ENCODE measurements around the gene GPD1L. TPM values are rescaled to one million over a fixed set of nuclear protein-coding genes. Genes with fewer than 3 reads are reported as not detected.
"Not testable (repeated sequence)": the region's sequence is repeated elsewhere in the genome, so short reads cannot be mapped to it uniquely, and the experiment has no call there.

Gene GPD1L
- total RNA-seq, 2 experiments from 2014 or later: 10.9 to 12.2 TPM

- Mint-ChIP-seq H3K9me3 (no peaks in the 10 kb centered on the region), H3K27ac (no peak overlapping the region), H3K27me3 (no peaks in the 10 kb centered on the region), H3K4me1 (ENCODE audit: low read depth) (peaks cover 63% of the 10 kb centered on the region), H3K4me3 (no peak overlapping the region), H3K36me3 (no peaks in the 10 kb centered on the region)
- ChIA-PET POLR2A (interaction anchor here (0.7 kb wide), 1 partner anchor 563 kb away, joined by 3 read pairs; no protein-coding TSS in a partner anchor), CTCF (no interaction called here)
- intact Hi-C loops (cut with micrococcal nuclease): no loop called here
- no peak for DNase-seq
Measured at GRCh38 chr3:32109256-32109655, 2.8 kb downstream of the GPD1L start.

DNA sequence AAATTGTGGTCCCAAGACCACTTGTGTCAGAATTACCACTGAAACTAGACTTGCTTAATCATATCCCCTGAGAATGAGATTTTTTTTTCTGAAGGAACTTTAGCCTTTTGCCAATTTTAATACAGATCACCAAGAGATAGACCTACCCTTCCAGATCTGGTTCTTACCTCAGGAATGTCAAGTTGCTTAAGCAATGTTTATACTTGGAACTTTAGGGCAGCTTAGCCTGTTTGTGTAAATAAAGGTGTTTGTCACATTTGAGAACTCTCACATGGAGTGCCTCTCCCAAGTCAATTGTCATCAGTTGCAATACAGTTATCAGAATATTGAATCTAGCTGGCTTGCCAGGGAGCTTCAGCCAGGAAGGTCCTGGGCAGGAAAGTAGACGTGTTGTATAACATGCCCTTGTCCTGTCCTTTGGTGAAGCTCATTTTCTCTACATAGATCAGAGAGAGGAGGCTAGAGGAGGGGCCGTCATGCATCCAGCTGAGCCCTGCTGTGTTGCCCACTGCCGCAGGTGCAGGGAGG is 3.9 kb downstream of the GPD1L start:
- no peak for DNase-seq
- Mint-ChIP-seq H3K4me1 (ENCODE audit: low read depth) (peaks cover 71% of the 10 kb centered on the region), H3K36me3 (peaks cover 6% of the 10 kb centered on the region), H3K9me3 (peaks cover 7% of the 10 kb centered on the region), H3K27ac (no peak overlapping the region), H3K4me3 (no peak overlapping the region), H3K27me3 (no peaks in the 10 kb centered on the region)
- CTCF ChIA-PET: interaction anchor here (0.8 kb wide), 1 partner anchor 91 kb away, joined by 4 read pairs; no protein-coding TSS in a partner anchor
- intact Hi-C loops (cut with micrococcal nuclease): loop anchor here (5.0 to 10.0 kb wide), 2 partner anchors 192 to 325 kb away; no protein-coding TSS in a partner anchor
- POLR2A ChIA-PET: no interaction called here

DNA sequence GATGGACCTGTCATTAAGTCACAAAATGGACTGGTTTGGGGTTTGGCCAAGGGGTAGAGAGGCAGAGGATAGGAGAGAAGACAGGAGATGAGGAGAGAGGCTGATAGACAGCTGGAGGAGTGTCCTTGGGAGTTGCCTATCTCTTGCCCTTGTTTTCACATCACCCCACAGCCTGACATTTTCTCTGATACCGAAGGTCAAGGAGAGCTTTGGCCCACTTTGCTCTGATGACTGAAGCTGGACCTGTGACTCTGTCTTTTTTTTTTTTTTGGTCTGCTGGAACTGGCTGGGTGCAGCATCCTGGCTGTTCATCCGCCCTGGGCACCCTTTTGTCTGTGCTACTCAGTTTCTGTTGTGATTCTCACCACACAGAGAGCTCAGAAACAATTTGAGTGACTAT is 5.1 kb downstream of the GPD1L start:
- H3K36me3 Mint-ChIP-seq: peaks cover 9% of the 10 kb centered on the region
- H3K9me3 Mint-ChIP-seq: peaks cover 8% of the 10 kb centered on the region
- H3K4me1 Mint-ChIP-seq (ENCODE audit: low read depth): peaks cover 69% of the 10 kb centered on the region
- intact Hi-C loops (cut with micrococcal nuclease): loop anchor here (5.0 to 10.0 kb wide), 2 partner anchors 191 to 323 kb away; no protein-coding TSS in a partner anchor
- no peak overlapping the region for H3K4me3 Mint-ChIP-seq
- no peak for DNase-seq
- no peak overlapping the region for H3K27ac Mint-ChIP-seq
- CTCF ChIA-PET: no interaction called here
- H3K27me3 Mint-ChIP-seq: no peaks in the 10 kb centered on the region
- POLR2A ChIA-PET: no interaction called here

DNA sequence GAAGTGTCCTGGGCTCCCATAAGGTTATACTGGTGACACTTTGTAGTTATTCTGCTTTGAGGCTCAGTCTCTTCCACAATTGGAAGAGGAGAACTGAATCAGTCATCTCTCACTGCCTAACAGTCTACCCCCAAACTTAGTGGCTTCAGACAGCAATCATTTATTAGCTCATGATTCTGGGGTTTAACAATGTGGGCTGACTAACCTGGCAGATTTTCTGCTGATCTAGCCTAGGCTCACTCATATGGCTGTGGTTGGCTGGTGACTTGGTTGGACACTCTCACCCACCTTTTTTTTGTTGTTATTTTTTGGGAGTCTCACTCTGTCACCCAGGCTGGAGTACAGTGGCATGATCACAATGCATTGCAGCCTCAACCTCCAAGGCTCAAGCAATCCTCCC is 7.1 kb downstream of the GPD1L start:
- Mint-ChIP-seq H3K27me3 (no peaks in the 10 kb centered on the region), H3K4me3 (peak overlapping the region; percentile 1), H3K4me1 (ENCODE audit: low read depth) (peaks cover 65% of the 10 kb centered on the region), H3K36me3 (peaks cover 9% of the 10 kb centered on the region), H3K9me3 (peaks cover 8% of the 10 kb centered on the region), H3K27ac (peak overlapping the region; percentile 90)
- ChIA-PET POLR2A (no interaction called here), CTCF (interaction anchor here (0.6 to 1.7 kb wide), 4 partner anchors 7 to 94 kb away, joined by 3 to 5 read pairs (median 4); partner anchors contain the start of gene GPD1L)
- intact Hi-C loops (cut with micrococcal nuclease): loop anchor here (1.0 to 10.0 kb wide), 3 partner anchors 189 to 341 kb away; no protein-coding TSS in a partner anchor
- peak; percentile 37 for DNase-seq

GRCh38 chr3:32113981-32114545 is 7.6 kb downstream of the GPD1L start:
- no peak for DNase-seq
- Mint-ChIP-seq H3K4me3 (peak overlapping the region; percentile 74), H3K27ac (peak overlapping the region; percentile 90), H3K9me3 (peaks cover 8% of the 10 kb centered on the region), H3K27me3 (no peaks in the 10 kb centered on the region), H3K4me1 (ENCODE audit: low read depth) (peaks cover 69% of the 10 kb centered on the region), H3K36me3 (peaks cover 9% of the 10 kb centered on the region)
- ChIA-PET POLR2A (interaction anchor here (1.3 kb wide), 1 partner anchor 125 kb away, joined by 3 read pairs; no protein-coding TSS in a partner anchor), CTCF (interaction anchor here (0.6 to 1.7 kb wide), 5 partner anchors 8 to 95 kb away, joined by 3 to 5 read pairs (median 3); partner anchors contain the start of gene GPD1L)
- intact Hi-C loops (cut with micrococcal nuclease): loop anchor here (1.0 to 10.0 kb wide), 8 partner anchors 8 to 1037 kb away; partner anchors contain the start of gene GPD1L

GRCh38 chr3:32114546-32115386 is 8.3 kb downstream of the GPD1L start:
- Mint-ChIP-seq H3K4me1 (ENCODE audit: low read depth) (peaks cover 69% of the 10 kb centered on the region), H3K4me3 (peak overlapping the region; percentile 74), H3K27ac (peak overlapping the region; percentile 90)
- not testable (repeated sequence) for H3K9me3 Mint-ChIP-seq, H3K36me3 Mint-ChIP-seq, H3K27me3 Mint-ChIP-seq
- intact Hi-C loops (cut with micrococcal nuclease): loop anchor here (1.0 to 10.0 kb wide), 7 partner anchors 8 to 1037 kb away; partner anchors contain the start of gene GPD1L
- POLR2A ChIA-PET: interaction anchor here (0.8 to 1.3 kb wide), 4 partner anchors 10 to 583 kb away, joined by 3 to 4 read pairs (median 4); no protein-coding TSS in a partner anchor
- CTCF ChIA-PET: interaction anchor here (0.6 to 1.7 kb wide), 5 partner anchors 9 to 199 kb away, joined by 3 to 5 read pairs (median 3); partner anchors contain the start of gene GPD1L
- DNase-seq: peak; percentile 79

GRCh38 chr3:32117320-32117719 is 10.9 kb downstream of the GPD1L start:
- Mint-ChIP-seq H3K4me3 (no peak overlapping the region), H3K27ac (no peak overlapping the region), H3K27me3 (no peaks in the 10 kb centered on the region), H3K36me3 (peaks cover 9% of the 10 kb centered on the region), H3K4me1 (ENCODE audit: low read depth) (peaks cover 54% of the 10 kb centered on the region), H3K9me3 (peaks cover 8% of the 10 kb centered on the region)
- intact Hi-C loops (cut with micrococcal nuclease): loop anchor here (10.0 kb wide), 1 partner anchor 317 kb away; no protein-coding TSS in a partner anchor
- CTCF ChIA-PET: no interaction called here
- POLR2A ChIA-PET: interaction anchor here (1.2 kb wide), 1 partner anchor 11 kb away, joined by 3 read pairs; the partner anchor contains the start of gene GPD1L
- DNase-seq: no peak

DNA sequence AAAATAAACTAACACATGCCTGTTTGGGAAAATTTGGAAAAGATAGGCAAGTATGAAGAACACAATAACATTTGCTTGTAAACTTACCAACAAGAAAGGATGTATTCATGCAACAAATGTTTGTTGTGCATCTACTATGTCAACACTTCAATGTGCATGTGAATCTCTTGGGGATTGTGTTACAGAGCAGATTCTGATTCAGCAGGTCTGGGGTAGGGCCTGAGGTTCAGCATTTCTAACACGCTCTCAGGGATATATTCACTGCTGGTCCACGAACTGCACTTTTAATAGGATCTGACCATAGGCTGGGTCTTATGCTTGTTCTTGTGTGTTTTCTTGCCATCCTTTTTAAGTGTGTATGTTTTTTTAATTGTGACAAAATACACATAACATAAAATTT is 11.8 kb downstream of the GPD1L start:
- H3K4me3 Mint-ChIP-seq: no peak overlapping the region
- no peaks in the 10 kb centered on the region for H3K27me3 Mint-ChIP-seq
- H3K27ac Mint-ChIP-seq: no peak overlapping the region
- ChIA-PET POLR2A (no interaction called here), CTCF (no interaction called here)
- intact Hi-C loops (cut with micrococcal nuclease): loop anchor here (10.0 kb wide), 1 partner anchor 317 kb away; no protein-coding TSS in a partner anchor
- peaks cover 9% of the 10 kb centered on the region for H3K36me3 Mint-ChIP-seq
- no peak for DNase-seq
- H3K9me3 Mint-ChIP-seq: peaks cover 8% of the 10 kb centered on the region
- peaks cover 46% of the 10 kb centered on the region for H3K4me1 Mint-ChIP-seq (ENCODE audit: low read depth)

DNA sequence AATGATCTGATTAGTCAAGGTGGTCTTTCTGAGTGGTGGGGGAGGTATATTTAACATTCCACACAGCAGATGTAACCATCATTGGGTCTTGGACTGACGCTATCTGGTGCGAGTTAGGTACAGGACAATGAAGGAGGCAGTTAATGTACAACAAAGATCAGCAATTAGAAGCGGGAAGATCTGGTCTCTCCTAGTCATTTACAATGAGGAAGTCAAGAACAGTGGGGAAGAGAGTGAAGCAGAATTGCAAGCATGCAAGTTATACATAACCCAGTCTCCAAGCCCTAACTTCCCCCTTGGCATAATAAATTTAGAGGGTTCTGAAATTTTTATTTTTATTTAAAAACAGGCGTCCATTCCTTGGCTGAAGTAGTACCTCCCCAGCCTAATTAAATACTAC is 14.1 kb downstream of the GPD1L start:
- intact Hi-C loops (cut with micrococcal nuclease): no loop called here
- Mint-ChIP-seq H3K36me3 (peaks cover 1% of the 10 kb centered on the region), H3K9me3 (no peaks in the 10 kb centered on the region), H3K4me3 (no peak overlapping the region), H3K4me1 (ENCODE audit: low read depth) (peaks cover 24% of the 10 kb centered on the region), H3K27me3 (no peaks in the 10 kb centered on the region), H3K27ac (no peak overlapping the region)
- POLR2A ChIA-PET: no interaction called here
- CTCF ChIA-PET: no interaction called here
- DNase-seq: no peak

- no peak for DNase-seq
- POLR2A ChIA-PET: no interaction called here
- Mint-ChIP-seq H3K36me3 (peaks cover 1% of the 10 kb centered on the region), H3K9me3 (no peaks in the 10 kb centered on the region), H3K4me1 (ENCODE audit: low read depth) (peaks cover 24% of the 10 kb centered on the region), H3K27me3 (no peaks in the 10 kb centered on the region), H3K4me3 (no peak overlapping the region), H3K27ac (no peak overlapping the region)
- CTCF ChIA-PET: no interaction called here
- intact Hi-C loops (cut with micrococcal nuclease): no loop called here
Measured at GRCh38 chr3:32121137-32121536, 14.7 kb downstream of the GPD1L start.

- no peaks in the 10 kb centered on the region for H3K36me3 Mint-ChIP-seq
- DNase-seq: no peak
- peaks cover 17% of the 10 kb centered on the region for H3K4me1 Mint-ChIP-seq (ENCODE audit: low read depth)
- POLR2A ChIA-PET: no interaction called here
- intact Hi-C loops (cut with micrococcal nuclease): no loop called here
- no peak overlapping the region for H3K4me3 Mint-ChIP-seq
- CTCF ChIA-PET: no interaction called here
- H3K9me3 Mint-ChIP-seq: no peaks in the 10 kb centered on the region
- H3K27ac Mint-ChIP-seq: no peak overlapping the region
- no peaks in the 10 kb centered on the region for H3K27me3 Mint-ChIP-seq
Measured at GRCh38 chr3:32123620-32124019, 17.2 kb downstream of the GPD1L start.

DNA sequence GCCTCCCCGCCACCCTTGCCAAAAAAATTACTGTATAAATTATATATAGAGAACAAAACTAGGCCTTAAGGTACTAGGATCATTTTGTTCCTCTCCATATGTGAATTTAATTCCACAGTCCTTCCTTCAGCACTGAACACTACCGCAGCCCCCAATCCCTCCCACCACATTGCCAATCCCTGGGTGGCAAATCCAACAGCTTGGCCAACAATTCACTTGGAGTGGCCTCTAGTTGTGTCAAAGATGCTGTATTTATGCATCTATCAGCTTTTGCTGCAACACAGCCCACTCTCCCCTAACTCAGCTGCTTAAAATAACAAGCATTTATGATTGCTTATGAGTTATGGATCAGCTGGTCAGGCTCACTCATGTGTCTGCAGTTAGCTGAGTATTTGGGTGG is 18.6 kb downstream of the GPD1L start:
- CTCF ChIA-PET: no interaction called here
- DNase-seq: no peak
- H3K36me3 Mint-ChIP-seq: peaks cover 3% of the 10 kb centered on the region
- no peak overlapping the region for H3K4me3 Mint-ChIP-seq
- intact Hi-C loops (cut with micrococcal nuclease): no loop called here
- no peak overlapping the region for H3K27ac Mint-ChIP-seq
- H3K4me1 Mint-ChIP-seq (ENCODE audit: low read depth): peaks cover 6% of the 10 kb centered on the region
- H3K9me3 Mint-ChIP-seq: no peaks in the 10 kb centered on the region
- H3K27me3 Mint-ChIP-seq: no peaks in the 10 kb centered on the region
- POLR2A ChIA-PET: no interaction called here
